Stimulated activated naive CD8-positive, alpha-beta T cell treated with anti-CD3 and anti-CD28 coated beads, Interleukin-15, Interleukin-2, amounts not matched to agents 100 U/mL and 50 U/mL, for 24 hours (primary cell): ENCODE data around the gene ZNF134.

Experiments used
- ATAC-seq: fragments of 150-1000 bp; cut with Tn5 transposase; one replicate; pipeline ENCODE4 v1.10.0; 2021
- DNase-seq: peaks from one replicate; pipeline ENCODE4 v3.0.0; 2021

Gene ZNF134

GRCh38 chr19:57613941-57614743, at the start of gene ZNF134:
Gene ZNF134 (plus strand): TSS chr19:57614242. CDS start chr19:57619469, 5,227 bp downstream.
- DNase-seq = peak; percentile 92
- ATAC-seq = peak; percentile 98

- no peak for DNase-seq
- ATAC-seq = no peak
Observed at GRCh38 chr19:57566396-57567265, 47.4 kb upstream of the ZNF134 start.

- DNase-seq (no peak), ATAC-seq (no peak)
Observed at GRCh38 chr19:57570707-57571106, 43.3 kb upstream of the ZNF134 start.

- ATAC-seq (no peak), DNase-seq (no peak)
Observed at GRCh38 chr19:57572415-57572947, 41.6 kb upstream of the ZNF134 start.

- no peak for ATAC-seq
- no peak for DNase-seq
Observed at GRCh38 chr19:57576661-57577060, 37.4 kb upstream of the ZNF134 start.

- ATAC-seq = peak; percentile 98
- peak; percentile 92 for DNase-seq
Observed at GRCh38 chr19:57578487-57579205, 35.4 kb upstream of the ZNF134 start, which contains the start of gene ZNF416. Gene ZNF416 (minus strand): TSS chr19:57578911. CDS start chr19:57578704, 207 bp downstream.

- ATAC-seq = no peak
- DNase-seq = no peak
Observed at GRCh38 chr19:57583104-57583520, 30.9 kb upstream of the ZNF134 start.

GRCh38 chr19:57583521-57584416, 30.3 kb upstream of the ZNF134 start, which contains the start of gene ZIK1:
Gene ZIK1 (plus strand): TSS chr19:57584145. CDS start chr19:57584357, 212 bp downstream.
- DNase-seq = peak; percentile 84
- peak; percentile 89 for ATAC-seq

- ATAC-seq = no peak
- DNase-seq = no peak
Observed at GRCh38 chr19:57587529-57587928, 26.5 kb upstream of the ZNF134 start.

- DNase-seq (no peak), ATAC-seq (peak; percentile 8)
Observed at GRCh38 chr19:57599377-57599760, 14.7 kb upstream of the ZNF134 start.

GRCh38 chr19:57599761-57600383, 14.2 kb upstream of the ZNF134 start, which contains the start of gene ZNF530:
Gene ZNF530 (plus strand): TSS chr19:57599885. CDS start chr19:57604346, 4,461 bp downstream.
- DNase-seq = peak; percentile 90

GRCh38 chr19:57606931-57607330, 7.1 kb upstream of the ZNF134 start:
- no peak for DNase-seq
- ATAC-seq = no peak

More at GRCh38 chr19:57599761-57600383, 14.2 kb upstream of the ZNF134 start, which contains the start of gene ZNF530:
- ATAC-seq = peak; percentile 99

GRCh38 chr19:57611113-57611512, 2.9 kb upstream of the ZNF134 start:
- DNase-seq (no peak), ATAC-seq (no peak)

GRCh38 chr19:57615346-57615745, 1.3 kb downstream of the ZNF134 start:
- DNase-seq = no peak
- ATAC-seq = no peak

- DNase-seq = no peak
- no peak for ATAC-seq
Observed at GRCh38 chr19:57620673-57621348, 6.8 kb downstream of the ZNF134 start.

- no peak for DNase-seq
- ATAC-seq = no peak
Observed at GRCh38 chr19:57623091-57623490, 9.0 kb downstream of the ZNF134 start.

- peak; percentile 83 for DNase-seq
- ATAC-seq = peak; percentile 100
Observed at GRCh38 chr19:57632987-57633831, 19.2 kb downstream of the ZNF134 start, which contains the start of gene ZNF211. Gene ZNF211 (plus strand): TSS chr19:57633168. CDS start chr19:57633347, 179 bp downstream.

- DNase-seq = no peak
- no peak for ATAC-seq
Observed at GRCh38 chr19:57633832-57634131, 19.7 kb downstream of the ZNF134 start.

- ATAC-seq (no peak), DNase-seq (no peak)
Observed at GRCh38 chr19:57637379-57637778, 23.3 kb downstream of the ZNF134 start.
